Immature natural killer cell (primary cell): ENCODE measurements around the gene MIA3. TPM values are rescaled to one million over a fixed set of nuclear protein-coding genes. Genes with fewer than 3 reads are reported as not detected.

Experiments
- DNase-seq, 3 donors: peaks; one replicate each; pipeline ENCODE4 v3.0.0; 2022; ENCODE audit warnings: mixed read lengths in 1 of 3
- H3K27ac Mint-ChIP-seq, 6 donors: one replicate each; pipeline ENCODE4 v1.8.0; 2020; ENCODE audit warnings: mixed read lengths in 6 of 6, mild to moderate bottlenecking in 5 of 6, inconsistent platforms in 4 of 6, moderate library complexity in 3 of 6
- H3K27me3 Mint-ChIP-seq, 3 donors: one replicate each; pipeline ENCODE4 v1.8.0; 2020 to 2021; ENCODE audit warnings: low read depth in 3 of 3, mild to moderate bottlenecking in 3 of 3, mixed read lengths in 3 of 3, moderate library complexity in 3 of 3, inconsistent platforms in 1 of 3
- H3K36me3 Mint-ChIP-seq, 3 donors: one replicate each; pipeline ENCODE4 v1.8.0; 2020; ENCODE audit warnings: mixed read lengths in 3 of 3, inconsistent platforms in 2 of 3, mild to moderate bottlenecking in 2 of 3
- H3K4me1 Mint-ChIP-seq, 2 donors: one replicate each; pipeline ENCODE4 v1.8.0; 2020; ENCODE audit warnings: inconsistent platforms in 2 of 2, mild to moderate bottlenecking in 2 of 2, mixed read lengths in 2 of 2, moderate library complexity in 1 of 2
- H3K4me3 Mint-ChIP-seq, 5 donors: one replicate each; pipeline ENCODE4 v1.8.0; 2020; ENCODE audit warnings: mild to moderate bottlenecking in 5 of 5, mixed read lengths in 5 of 5, inconsistent platforms in 3 of 5, moderate library complexity in 3 of 5
- H3K9me3 Mint-ChIP-seq, 6 donors: one replicate each; pipeline ENCODE4 v1.8.0; 2020; ENCODE audit warnings: mild to moderate bottlenecking in 6 of 6, mixed read lengths in 6 of 6, inconsistent platforms in 4 of 6, moderate library complexity in 3 of 6
- polyA plus RNA-seq, 3 donors: library from polyadenylated mRNA; unstranded; fragments of 300-500 nt; fragmentation: Illumina TruSeq; gene quantifications; one replicate each; pipeline ENCODE4 v1.2.3, GENCODE V29; 2021

Gene MIA3, protein sequence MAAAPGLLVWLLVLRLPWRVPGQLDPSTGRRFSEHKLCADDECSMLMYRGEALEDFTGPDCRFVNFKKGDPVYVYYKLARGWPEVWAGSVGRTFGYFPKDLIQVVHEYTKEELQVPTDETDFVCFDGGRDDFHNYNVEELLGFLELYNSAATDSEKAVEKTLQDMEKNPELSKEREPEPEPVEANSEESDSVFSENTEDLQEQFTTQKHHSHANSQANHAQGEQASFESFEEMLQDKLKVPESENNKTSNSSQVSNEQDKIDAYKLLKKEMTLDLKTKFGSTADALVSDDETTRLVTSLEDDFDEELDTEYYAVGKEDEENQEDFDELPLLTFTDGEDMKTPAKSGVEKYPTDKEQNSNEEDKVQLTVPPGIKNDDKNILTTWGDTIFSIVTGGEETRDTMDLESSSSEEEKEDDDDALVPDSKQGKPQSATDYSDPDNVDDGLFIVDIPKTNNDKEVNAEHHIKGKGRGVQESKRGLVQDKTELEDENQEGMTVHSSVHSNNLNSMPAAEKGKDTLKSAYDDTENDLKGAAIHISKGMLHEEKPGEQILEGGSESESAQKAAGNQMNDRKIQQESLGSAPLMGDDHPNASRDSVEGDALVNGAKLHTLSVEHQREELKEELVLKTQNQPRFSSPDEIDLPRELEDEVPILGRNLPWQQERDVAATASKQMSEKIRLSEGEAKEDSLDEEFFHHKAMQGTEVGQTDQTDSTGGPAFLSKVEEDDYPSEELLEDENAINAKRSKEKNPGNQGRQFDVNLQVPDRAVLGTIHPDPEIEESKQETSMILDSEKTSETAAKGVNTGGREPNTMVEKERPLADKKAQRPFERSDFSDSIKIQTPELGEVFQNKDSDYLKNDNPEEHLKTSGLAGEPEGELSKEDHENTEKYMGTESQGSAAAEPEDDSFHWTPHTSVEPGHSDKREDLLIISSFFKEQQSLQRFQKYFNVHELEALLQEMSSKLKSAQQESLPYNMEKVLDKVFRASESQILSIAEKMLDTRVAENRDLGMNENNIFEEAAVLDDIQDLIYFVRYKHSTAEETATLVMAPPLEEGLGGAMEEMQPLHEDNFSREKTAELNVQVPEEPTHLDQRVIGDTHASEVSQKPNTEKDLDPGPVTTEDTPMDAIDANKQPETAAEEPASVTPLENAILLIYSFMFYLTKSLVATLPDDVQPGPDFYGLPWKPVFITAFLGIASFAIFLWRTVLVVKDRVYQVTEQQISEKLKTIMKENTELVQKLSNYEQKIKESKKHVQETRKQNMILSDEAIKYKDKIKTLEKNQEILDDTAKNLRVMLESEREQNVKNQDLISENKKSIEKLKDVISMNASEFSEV (N-terminal part only)
- 10 to 100 TPM; 24.5 to 61.6 (median 50.8) TPM for polyA plus RNA-seq

DNA sequence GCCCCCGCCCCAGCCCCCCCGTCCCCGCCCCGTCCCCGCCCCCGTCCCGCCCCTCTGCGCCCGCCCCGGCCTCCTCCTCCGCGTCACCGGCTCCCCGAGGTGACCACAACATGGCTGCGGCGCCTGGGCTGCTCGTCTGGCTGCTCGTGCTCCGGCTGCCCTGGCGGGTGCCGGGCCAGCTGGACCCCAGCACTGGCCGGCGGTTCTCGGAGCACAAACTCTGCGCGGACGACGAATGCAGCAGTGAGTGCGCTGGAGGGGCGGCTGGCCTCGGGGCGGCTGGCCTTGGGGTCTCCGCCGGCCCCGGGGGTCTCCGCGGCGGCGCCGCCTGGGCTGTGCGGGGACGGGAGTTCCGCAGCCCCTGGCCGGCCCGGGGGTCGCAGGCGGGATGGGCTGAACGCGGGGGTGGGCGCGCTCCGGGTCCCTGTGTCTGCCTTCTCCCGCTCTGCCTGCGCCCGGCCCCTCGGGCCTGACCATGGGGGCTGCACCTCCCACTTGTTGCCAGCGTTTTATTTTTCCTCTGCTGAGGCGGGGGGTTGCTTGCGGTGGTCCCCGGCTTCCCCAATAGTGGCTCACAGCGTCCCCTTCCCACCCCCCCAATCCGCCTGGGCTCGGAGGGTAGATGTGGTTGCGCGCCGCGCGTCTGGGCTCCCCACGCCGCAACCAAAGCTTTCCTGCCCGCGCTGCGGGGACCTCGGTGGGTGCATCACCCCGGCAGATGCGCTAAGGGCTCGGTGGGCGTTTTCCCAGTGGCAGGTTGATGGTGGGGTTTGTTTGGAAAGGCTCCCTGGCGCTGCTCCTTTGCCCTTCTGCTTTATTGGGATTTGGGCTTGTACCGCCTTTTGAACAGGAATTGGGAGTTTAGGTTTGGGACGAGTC, at the start of gene MIA3:
Gene MIA3 (plus strand): TSS at position 97 of the 879 bp plus-strand sequence. CDS start 14 bp downstream, at position 111.
- peaks cover 21 to 23% of the 10 kb centered on the region in 2 donors for H3K4me1 Mint-ChIP-seq
- H3K36me3 Mint-ChIP-seq: peaks cover 7 to 17% (median 8%) of the 10 kb centered on the region in 3 donors
- H3K27me3 Mint-ChIP-seq: peaks cover 13 to 20% (median 17%) of the 10 kb centered on the region in 3 donors
- peak; percentile 51 to 78 (median 56) for DNase-seq
- H3K4me3 Mint-ChIP-seq: peak within 1 kb of the TSS; percentile 89 to 95 (median 91)
- H3K9me3 Mint-ChIP-seq: no peaks in the 10 kb centered on the region
- peak within 1 kb of the TSS; percentile 83 to 97 (median 94) for H3K27ac Mint-ChIP-seq

GRCh38 chr1:222570837-222571236, 47.1 kb upstream of the MIA3 start:
- Mint-ChIP-seq H3K4me3 (no peak overlapping the region), H3K27me3 (no peaks in the 10 kb centered on the region), H3K36me3 (peaks cover 41 to 62% (median 48%) of the 10 kb centered on the region in 3 donors), H3K9me3 (no peaks in the 10 kb centered on the region), H3K27ac (peak overlapping the region in 1 of 6 donors; percentile 42), H3K4me1 (no peaks in the 10 kb centered on the region)
- DNase-seq: no peak

DNA sequence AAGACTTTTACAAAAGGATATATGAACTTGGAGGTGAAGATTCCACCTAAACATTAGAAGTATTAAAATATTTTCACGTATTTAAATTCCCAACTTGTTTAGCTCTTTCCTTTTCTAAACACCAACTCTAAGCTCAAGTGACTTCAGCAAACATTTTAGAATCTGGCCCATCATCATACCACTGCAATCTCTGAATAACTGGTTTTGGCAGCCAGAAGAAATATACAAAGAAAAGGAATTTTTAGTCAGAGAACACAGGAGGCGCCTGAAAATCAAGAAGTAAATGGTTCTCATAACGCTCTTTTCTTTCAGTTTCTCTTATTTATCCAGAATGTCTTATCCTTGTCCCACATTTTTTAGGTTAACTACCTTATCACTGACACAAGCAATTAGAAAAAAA, 38.6 kb upstream of the MIA3 start:
- Mint-ChIP-seq H3K4me1 (no peaks in the 10 kb centered on the region), H3K4me3 (no peak overlapping the region), H3K27ac (no peak overlapping the region), H3K9me3 (no peaks in the 10 kb centered on the region), H3K27me3 (peaks cover 0 to 2% (median 0%) of the 10 kb centered on the region in 3 donors), H3K36me3 (peaks cover 27 to 55% (median 32%) of the 10 kb centered on the region in 3 donors)
- DNase-seq: no peak

GRCh38 chr1:222582099-222582774, 35.7 kb upstream of the MIA3 start:
- Mint-ChIP-seq H3K4me1 (peaks cover 2 to 18% of the 10 kb centered on the region in 2 donors), H3K27me3 (peaks cover 0 to 2% (median 0%) of the 10 kb centered on the region in 3 donors), H3K36me3 (peaks cover 24 to 45% (median 31%) of the 10 kb centered on the region in 3 donors), H3K9me3 (no peaks in the 10 kb centered on the region), H3K4me3 (no peak overlapping the region), H3K27ac (no peak overlapping the region)
- no peak for DNase-seq

GRCh38 chr1:222583079-222583478, 34.8 kb upstream of the MIA3 start:
- peaks cover 22 to 45% (median 28%) of the 10 kb centered on the region in 3 donors for H3K36me3 Mint-ChIP-seq
- H3K4me1 Mint-ChIP-seq: peaks cover 3 to 22% of the 10 kb centered on the region in 2 donors
- H3K4me3 Mint-ChIP-seq: peak overlapping the region in 1 of 5 donors; percentile 27
- DNase-seq: no peak
- peaks cover 0 to 2% (median 0%) of the 10 kb centered on the region in 3 donors for H3K27me3 Mint-ChIP-seq
- no peak overlapping the region for H3K27ac Mint-ChIP-seq
- no peaks in the 10 kb centered on the region for H3K9me3 Mint-ChIP-seq

DNA sequence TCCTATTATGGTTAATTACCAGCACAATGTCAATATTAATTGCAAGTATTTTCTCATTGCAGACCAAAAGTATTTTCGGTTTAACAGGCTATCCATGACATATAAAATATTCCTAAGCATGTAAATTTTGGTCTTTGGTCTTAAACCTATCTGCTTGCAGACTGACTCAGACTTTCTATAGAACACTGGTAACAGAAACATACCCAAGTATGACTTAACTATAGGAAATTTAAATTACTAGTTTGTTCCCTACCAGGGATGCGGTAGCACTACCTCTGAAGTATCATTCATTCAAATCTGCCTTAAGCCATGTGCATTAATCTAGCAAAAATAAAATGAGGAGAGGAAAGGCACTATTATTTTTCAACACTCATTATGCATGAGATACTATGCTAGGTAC, 31.1 kb upstream of the MIA3 start:
- peaks cover 12 to 38% (median 22%) of the 10 kb centered on the region in 3 donors for H3K36me3 Mint-ChIP-seq
- peaks cover 2 to 8% (median 3%) of the 10 kb centered on the region in 3 donors for H3K27me3 Mint-ChIP-seq
- no peak overlapping the region for H3K4me3 Mint-ChIP-seq
- peaks cover 24 to 52% of the 10 kb centered on the region in 2 donors for H3K4me1 Mint-ChIP-seq
- H3K27ac Mint-ChIP-seq: no peak overlapping the region
- no peaks in the 10 kb centered on the region for H3K9me3 Mint-ChIP-seq
- no peak for DNase-seq

GRCh38 chr1:222588135-222588534, 29.8 kb upstream of the MIA3 start:
- Mint-ChIP-seq H3K36me3 (peaks cover 9 to 25% (median 15%) of the 10 kb centered on the region in 3 donors), H3K27me3 (peaks cover 2 to 8% (median 3%) of the 10 kb centered on the region in 3 donors), H3K4me3 (peak overlapping the region in 1 of 5 donors; percentile 53), H3K9me3 (no peaks in the 10 kb centered on the region), H3K27ac (peak overlapping the region in 1 of 6 donors; percentile 6), H3K4me1 (peaks cover 24 to 52% of the 10 kb centered on the region in 2 donors)
- DNase-seq: no peak

- peaks cover 24 to 51% of the 10 kb centered on the region in 2 donors for H3K4me1 Mint-ChIP-seq
- peak within 1 kb of the TSS; percentile 95 to 100 (median 97) for H3K4me3 Mint-ChIP-seq
- peaks cover 6 to 21% (median 12%) of the 10 kb centered on the region in 3 donors for H3K36me3 Mint-ChIP-seq
- H3K27ac Mint-ChIP-seq: peak within 1 kb of the TSS; percentile 97 to 99 (median 98)
- H3K27me3 Mint-ChIP-seq: peaks cover 2 to 8% (median 3%) of the 10 kb centered on the region in 3 donors
- peak; percentile 78 to 86 (median 82) for DNase-seq
- H3K9me3 Mint-ChIP-seq: no peaks in the 10 kb centered on the region
Measured at GRCh38 chr1:222589462-222590302, 28.2 kb upstream of the MIA3 start, which contains the start of gene TAF1A. Gene TAF1A, minus strand, starts transcription at chr1:222589933.

- Mint-ChIP-seq H3K27me3 (peaks cover 2 to 8% (median 3%) of the 10 kb centered on the region in 3 donors), H3K9me3 (no peaks in the 10 kb centered on the region), H3K4me1 (peaks cover 22 to 35% of the 10 kb centered on the region in 2 donors), H3K36me3 (peaks cover 1 to 10% (median 2%) of the 10 kb centered on the region in 3 donors), H3K4me3 (no peak overlapping the region), H3K27ac (no peak overlapping the region)
- no peak for DNase-seq
Measured at GRCh38 chr1:222592171-222592570, 25.7 kb upstream of the MIA3 start.

DNA sequence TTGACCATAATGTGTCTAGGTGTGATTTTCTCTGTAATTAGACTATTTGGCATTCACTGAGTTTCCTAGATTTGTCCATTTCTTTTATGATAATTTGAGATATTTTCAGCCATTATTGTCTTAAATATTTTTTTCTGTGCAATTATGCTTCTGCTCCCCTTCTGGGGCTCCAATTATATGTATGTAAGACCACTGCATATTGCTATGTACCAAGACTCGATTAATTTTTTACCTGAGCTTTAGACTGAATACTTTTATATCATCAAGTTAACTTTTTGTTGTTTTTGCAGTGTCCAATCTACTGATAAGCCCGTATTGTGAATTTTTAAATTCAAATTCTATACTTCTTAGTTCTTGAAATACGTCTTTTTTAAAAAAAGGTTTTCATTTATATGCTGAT, 23.1 kb upstream of the MIA3 start:
- Mint-ChIP-seq H3K27me3 (peaks cover 1 to 3% (median 2%) of the 10 kb centered on the region in 3 donors), H3K4me1 (peaks cover 8 to 13% of the 10 kb centered on the region in 2 donors), H3K36me3 (peaks cover 0 to 6% (median 0%) of the 10 kb centered on the region in 3 donors), H3K4me3 (no peak overlapping the region), H3K27ac (peak overlapping the region in 1 of 6 donors; percentile 46), H3K9me3 (peaks cover 0 to 1% (median 0%) of the 10 kb centered on the region in 6 donors)
- DNase-seq: no peak

GRCh38 chr1:222596696-222597095, 21.2 kb upstream of the MIA3 start:
- Mint-ChIP-seq H3K36me3 (no peaks in the 10 kb centered on the region), H3K27me3 (peaks cover 0 to 5% (median 2%) of the 10 kb centered on the region in 3 donors), H3K27ac (no peak overlapping the region), H3K9me3 (peaks cover 0 to 1% (median 0%) of the 10 kb centered on the region in 6 donors), H3K4me3 (no peak overlapping the region), H3K4me1 (no peaks in the 10 kb centered on the region)
- DNase-seq: no peak
